GM18873 (cell line): Measurements from ENCODE around the gene SDR39U1.
A peak's percentile ranks its signal among the peaks of the same experiment; 100 is the strongest.

ENCODE experiments used
- ATAC-seq: cut with Tn5 transposase; IDR thresholded peaks from one replicate; pipeline ENCODE4 v1.9.1; 2021; ENCODE audit warnings: mild to moderate bottlenecking, moderate library complexity, moderate number of reproducible peaks; ENCODE audit not compliant: unreplicated experiment, low FRiP score

The SDR39U1 gene

DNA sequence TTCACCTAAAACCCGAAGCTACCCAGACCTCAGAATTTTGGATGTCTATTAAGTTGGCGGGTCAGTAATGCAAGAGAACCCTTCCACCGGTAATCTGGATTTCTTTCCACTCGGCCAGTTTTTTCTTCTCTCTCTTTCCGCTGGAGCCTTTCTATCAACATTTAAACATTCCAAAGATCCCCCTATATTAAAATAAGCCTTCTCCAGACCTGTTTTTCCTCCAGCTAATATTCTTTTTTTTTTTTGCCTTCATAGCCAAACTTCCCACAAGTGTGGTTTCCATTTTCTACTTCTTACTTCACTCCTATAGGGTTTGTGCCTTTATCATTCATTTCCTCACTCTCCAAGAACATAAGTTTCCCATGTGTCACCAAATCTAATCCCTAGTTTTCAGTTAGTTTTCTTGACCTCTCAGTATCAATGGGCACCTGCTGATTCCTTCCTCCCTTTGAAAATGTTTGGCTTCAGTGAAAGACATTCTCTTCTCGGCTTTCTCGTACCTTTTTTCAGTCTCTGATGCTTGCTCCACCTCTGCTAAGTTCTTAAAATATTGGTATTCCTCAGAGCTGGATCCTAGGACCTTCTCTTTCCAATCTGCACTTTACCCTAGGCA, 583 bp upstream of the SDR39U1 start:
- no peak for ATAC-seq

GRCh38 chr14:24441904-24442239, 704 bp downstream of the SDR39U1 start:
- no peak for ATAC-seq

DNA sequence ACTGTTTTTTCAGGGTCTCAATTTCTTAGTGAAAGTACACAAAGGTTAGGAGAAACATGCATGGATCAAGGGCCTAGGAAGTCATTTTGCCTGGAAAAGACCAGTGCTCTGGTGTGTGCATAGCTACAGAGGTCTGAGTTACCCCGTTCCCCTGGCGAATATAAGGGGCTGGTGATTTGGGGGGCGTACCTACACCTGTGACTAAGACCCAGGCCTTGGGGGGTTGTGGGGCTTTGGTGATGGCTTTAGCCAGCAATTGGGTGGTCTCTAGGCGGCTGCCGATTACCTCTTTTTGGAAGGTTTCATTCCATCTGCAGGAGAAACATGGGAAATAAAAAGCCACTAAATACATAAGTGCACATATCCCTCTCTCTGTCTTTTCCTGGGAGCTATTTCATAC, 1.1 kb downstream of the SDR39U1 start:
- ATAC-seq, result no peak

- ATAC-seq, result no peak
Observed at GRCh38 chr14:24440606-24441399, 1.8 kb downstream of the SDR39U1 start.

- ATAC-seq, result no peak
Observed at GRCh38 chr14:24439830-24440605, 2.6 kb downstream of the SDR39U1 start.

GRCh38 chr14:24439257-24439656, 3.3 kb downstream of the SDR39U1 start:
- no peak for ATAC-seq

DNA sequence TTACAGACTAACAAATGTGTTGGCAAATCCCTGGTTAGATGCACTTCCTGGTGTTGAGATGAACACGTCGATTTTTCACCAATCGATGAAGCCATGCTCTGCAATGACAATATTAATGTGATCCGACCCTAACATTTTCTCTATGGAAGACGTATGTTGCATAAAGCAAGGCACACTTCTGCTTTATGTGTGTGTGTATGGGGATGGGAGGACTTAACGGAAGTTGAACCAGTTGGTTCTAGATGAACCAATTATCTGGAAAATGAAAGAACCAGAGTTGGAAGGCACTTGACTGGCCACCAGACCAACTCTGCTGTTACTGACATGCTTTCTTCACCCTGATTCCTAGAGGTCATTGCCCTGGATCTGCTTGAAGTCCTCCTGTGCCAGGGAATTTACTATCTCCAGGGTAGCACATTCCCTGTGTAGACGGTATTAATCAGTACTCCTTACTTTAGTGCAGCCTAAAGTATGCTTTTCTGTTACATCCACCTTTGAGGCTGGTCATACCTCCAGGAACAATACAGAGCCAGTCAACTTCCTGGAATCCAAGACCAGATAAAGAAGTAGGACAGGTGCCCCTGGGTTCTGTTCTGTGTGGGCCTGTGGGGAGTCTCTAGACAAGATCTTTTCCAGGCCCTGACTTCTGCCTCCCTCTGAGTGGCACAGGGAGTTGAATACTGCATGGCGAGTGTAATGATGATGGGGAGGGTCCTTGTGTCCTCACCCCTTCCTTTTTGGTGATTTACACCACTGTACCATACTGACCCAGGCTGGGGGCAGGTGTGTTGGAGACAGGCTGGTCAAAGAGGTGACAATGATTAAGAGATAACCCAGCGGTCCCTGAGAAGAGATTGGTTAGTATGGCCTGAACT, 4.1 kb downstream of the SDR39U1 start:
- ATAC-seq, result no peak

- no peak for ATAC-seq
Observed at GRCh38 chr14:24437736-24438067, 4.9 kb downstream of the SDR39U1 start.

- no peak for ATAC-seq
Observed at GRCh38 chr14:24437020-24437735, 5.4 kb downstream of the SDR39U1 start.

GRCh38 chr14:24436355-24437019, 6.1 kb downstream of the SDR39U1 start:
- no peak for ATAC-seq

GRCh38 chr14:24435998-24436354, 6.6 kb downstream of the SDR39U1 start:
- no peak for ATAC-seq

DNA sequence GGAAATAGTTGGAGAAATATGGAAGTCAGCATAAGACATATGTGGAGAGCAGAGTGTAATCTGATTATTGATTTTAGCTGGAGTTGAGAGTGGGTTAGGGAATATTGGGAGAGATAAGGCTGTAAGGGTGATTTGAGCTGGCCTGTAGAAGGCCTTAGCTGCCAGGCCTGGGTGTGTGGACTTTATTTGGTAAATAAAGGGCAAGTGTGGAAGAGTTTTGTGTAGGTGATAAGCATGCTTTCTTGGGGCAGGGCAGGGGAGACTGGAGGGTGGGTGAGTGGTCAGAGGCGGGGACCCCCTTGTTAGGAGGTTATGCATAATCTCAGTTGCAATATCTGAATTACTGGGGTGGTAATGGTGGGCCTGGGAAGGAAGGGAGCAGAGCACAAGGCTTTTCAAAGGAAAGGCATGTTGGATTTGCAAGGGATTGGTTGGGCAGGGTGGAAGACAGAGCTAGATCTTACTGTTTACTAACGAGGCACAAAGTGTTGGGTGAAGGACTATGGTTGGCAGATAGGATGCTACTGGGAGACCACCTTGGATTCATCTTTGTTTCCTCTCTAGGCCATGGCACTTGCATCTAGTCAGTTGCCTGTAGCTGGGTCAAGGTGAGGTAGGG, 7.3 kb downstream of the SDR39U1 start:
- ATAC-seq, result no peak

GRCh38 chr14:24434676-24435075, 7.9 kb downstream of the SDR39U1 start:
- no peak for ATAC-seq

- no peak for ATAC-seq
Observed at GRCh38 chr14:24434036-24434435, 8.5 kb downstream of the SDR39U1 start.

DNA sequence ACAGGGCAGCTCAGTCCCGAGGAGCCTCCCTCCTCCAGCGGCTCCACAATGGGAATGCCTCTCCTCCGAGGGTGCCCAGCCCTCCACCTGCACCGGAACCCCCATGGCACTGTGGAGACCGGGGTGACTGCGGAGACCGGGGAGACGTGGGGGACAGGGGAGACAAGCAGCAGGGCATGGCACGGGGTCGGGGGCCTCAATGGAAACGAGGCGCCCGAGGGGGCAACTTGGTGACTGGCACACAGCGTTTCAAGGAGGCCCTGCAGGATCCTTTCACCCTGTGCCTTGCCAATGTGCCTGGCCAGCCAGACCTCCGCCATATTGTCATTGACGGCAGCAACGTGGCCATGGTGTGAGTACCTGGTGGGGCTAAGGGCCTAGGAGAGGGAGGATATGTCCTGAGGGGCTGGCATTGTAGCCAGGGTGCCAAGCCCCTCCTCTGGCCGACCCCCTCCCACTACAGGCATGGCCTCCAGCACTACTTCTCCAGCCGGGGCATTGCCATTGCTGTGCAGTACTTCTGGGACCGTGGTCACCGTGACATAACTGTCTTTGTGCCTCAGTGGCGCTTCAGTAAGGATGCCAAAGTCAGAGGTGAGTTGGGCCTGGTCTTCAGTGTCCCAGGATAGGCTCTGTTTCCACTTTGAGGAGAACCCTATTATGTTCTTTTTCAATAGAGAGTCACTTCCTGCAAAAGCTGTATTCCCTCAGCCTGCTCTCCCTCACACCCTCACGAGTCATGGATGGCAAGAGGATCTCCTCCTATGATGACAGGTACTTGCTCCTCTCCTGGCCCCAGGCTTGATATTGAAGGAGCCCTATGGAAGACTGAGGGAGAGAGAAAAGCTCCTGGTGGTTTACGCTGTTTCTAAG, 10.1 kb downstream of the SDR39U1 start:
- no peak for ATAC-seq

- peak; percentile 52 for ATAC-seq
Observed at GRCh38 chr14:24431569-24432258, 10.9 kb downstream of the SDR39U1 start.

- ATAC-seq, result no peak
Observed at GRCh38 chr14:24430682-24431568, 11.7 kb downstream of the SDR39U1 start.
